GM12801 (cell line): ENCODE measurements around the gene VKORC1.

Experiments used
- CTCF ChIP-seq: IDR thresholded peaks from one replicate; pipeline ENCODE4 v1.5.1; 2011; ENCODE audit warnings: control low read depth; ENCODE audit not compliant: insufficient read length; ENCODE audit errors: extremely low read depth

Gene VKORC1

GRCh38 chr16:31131416-31131815, 36.8 kb upstream of the VKORC1 start:
- no peak for TF ChIP-seq CTCF

- no peak for TF ChIP-seq CTCF
These were observed 36.3 kb upstream of the VKORC1 start for GRCh38 chr16:31130899-31131298.

- no peak for TF ChIP-seq CTCF
These were observed 35.8 kb upstream of the VKORC1 start for GRCh38 chr16:31130336-31130891.

- TF ChIP-seq CTCF = no peak
These were observed 35.2 kb upstream of the VKORC1 start for GRCh38 chr16:31129568-31130335.

GRCh38 chr16:31128711-31129567, 34.3 kb upstream of the VKORC1 start:
- no peak for TF ChIP-seq CTCF

GRCh38 chr16:31127182-31127581, 32.6 kb upstream of the VKORC1 start:
- TF ChIP-seq CTCF = no peak

GRCh38 chr16:31125844-31126243, 31.2 kb upstream of the VKORC1 start:
- TF ChIP-seq CTCF = no peak
